ENCODE data around the gene CSMD2.

Gene CSMD2

DNA sequence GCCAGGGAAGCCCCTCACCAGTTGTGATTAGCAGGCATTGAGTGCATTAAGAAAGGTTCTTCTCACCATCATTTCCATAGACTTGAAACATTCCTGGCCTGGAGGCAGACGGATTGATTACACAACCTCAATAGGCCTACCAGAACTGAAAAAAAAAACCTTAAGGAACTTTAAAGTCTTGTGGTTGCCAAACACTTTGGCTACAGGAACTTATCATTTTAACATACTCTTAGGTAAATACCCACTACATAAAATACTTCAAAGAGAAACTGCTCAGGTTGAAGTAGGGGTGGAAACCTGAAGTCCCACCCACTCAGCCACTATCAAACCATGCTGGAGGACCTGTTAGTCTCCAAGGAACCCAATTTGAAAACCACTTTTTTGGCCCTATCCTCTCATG, 323.5 kb downstream of the CSMD2 start:
- DNase-seq: no peak

DNA sequence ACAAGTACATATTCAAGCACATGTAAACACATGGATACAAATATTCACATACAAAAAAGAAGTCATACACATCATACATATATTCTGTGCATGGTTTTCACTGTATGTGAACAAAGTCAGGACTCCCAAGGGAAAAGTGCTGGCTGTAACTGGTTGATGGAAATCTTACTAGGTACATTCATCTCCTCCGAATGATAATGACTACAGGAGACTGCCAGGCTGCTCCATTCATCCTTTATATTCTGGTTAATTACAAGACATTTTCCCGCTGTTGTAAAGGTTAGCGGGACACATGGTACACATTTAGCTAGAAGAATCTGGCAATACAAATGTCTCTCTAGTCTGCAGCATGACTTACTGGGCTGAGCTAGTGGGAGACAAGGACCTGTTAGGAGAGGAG, 327.4 kb downstream of the CSMD2 start:
- no peak for DNase-seq

DNA sequence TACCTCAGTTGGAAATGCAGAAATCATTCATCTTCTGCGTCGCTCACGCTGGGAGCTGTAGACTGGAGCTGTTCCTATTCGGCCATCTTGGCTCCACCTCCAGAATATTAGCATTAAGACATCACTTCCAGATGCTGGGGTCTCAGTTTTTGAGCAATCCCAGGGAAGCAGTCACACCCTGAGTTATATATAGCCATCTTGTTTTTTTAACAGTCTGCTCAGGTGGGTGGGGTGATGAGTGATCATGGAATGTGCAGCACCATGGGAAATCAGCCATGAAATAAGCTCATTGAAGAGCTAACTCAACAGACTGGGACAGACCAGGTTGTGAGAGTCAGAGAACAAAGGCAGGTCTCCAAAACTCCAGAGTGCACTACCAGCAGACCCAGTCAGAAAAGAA, 328.1 kb downstream of the CSMD2 start:
- no peak for DNase-seq

DNA sequence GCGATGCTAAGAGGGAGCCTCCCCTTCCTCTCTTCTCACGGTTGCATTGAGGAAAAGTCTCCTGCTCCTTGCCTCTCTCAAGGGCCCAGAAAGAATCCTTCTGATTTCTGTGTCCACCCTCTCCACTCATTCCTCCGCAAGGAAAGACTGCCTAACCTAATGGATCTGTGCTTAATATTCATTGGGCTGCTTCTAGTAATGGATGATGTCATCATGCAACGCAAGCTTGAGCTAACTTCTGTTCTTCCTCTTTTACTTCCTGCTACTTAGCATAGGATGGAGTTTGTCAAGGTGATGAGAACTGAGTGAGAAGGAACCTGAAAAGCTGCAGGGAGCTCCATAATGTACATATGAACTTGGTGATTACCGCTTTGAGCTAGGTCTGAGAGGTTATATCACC, 336.4 kb downstream of the CSMD2 start:
- no peak for DNase-seq

GRCh38 chr1:33828059-33828458, 337.0 kb downstream of the CSMD2 start:
- no peak for DNase-seq

- no peak for DNase-seq
Measured at GRCh38 chr1:33826711-33827110, 338.3 kb downstream of the CSMD2 start.

DNA sequence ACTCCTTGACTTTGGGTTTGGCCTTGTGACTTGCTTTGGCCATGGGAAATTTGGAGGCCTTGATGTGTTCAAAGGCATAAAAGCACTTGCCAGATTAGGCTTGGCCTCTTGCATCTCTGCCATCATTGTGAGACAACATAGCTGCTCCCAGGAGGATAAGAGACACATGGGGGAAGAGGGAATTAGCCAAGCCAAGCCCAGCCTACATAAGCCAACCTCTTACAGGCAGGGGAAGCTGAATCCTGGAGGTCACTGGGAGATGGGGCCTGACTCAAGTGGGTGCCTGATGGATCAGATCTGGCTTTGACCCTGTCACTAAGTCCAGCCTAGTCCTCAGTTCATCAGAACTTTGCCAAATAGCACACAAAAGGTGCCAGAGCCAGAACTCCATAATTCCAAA, 338.7 kb downstream of the CSMD2 start:
- no peak for DNase-seq

DNA sequence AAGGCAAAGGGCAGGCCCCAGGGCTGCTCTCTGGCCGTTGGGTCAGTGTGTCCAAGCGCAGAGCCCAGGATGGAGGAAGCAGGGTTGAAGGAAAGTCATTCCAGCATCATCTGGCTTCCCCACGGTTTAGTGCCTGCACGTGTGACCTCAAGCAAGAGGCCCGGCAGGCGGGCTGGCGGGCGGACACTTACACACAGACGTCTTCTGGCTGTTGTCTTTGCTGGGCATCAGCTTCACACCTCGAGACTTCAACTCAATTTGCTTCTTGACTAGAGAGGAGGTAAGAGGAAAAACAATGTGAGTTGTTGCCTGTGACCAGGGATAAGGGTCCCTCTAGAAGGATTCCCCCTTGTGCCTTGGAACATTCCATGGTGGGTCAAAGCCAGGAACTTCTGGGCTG, 339.5 kb downstream of the CSMD2 start:
- no peak for DNase-seq

DNA sequence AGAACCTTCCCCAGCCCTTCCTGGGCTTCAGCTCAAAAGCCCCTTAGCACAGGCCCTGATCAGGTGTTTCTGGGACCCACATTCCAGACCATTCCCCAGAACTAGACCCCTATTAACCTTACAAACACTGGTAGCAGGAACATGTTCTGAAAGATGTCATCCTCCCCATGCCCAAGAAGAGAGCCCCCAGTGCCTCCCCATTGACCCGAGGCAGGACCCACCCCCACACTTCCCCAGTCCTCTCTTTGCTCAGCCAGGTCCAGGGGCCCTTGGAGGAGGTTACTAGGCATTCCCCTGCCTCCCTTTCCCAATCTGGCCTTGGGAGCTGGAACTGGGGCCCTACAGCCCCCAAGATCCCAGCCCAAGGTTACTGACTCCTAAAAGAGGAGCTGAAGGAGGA, 340.1 kb downstream of the CSMD2 start:
- no peak for DNase-seq

DNA sequence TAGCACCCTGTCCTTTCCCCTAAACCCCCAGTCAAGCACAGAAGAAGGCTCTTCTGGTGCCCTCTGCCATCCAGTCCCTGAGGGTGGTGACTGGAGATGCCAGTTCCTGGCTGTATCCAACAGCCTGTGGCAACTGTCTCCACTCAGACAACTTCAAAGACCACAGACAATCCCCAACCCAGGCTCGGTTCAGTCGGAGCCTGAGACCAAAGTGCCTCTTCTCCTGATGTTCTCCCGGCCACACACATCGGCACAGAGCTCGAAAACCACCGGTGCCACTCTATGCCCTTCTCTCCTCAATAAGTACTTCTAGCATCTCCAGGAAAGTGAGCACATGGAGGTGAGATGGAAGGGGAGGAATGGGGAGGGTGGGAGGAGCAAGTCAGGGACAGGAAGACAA, 340.7 kb downstream of the CSMD2 start:
- DNase-seq: no peak

DNA sequence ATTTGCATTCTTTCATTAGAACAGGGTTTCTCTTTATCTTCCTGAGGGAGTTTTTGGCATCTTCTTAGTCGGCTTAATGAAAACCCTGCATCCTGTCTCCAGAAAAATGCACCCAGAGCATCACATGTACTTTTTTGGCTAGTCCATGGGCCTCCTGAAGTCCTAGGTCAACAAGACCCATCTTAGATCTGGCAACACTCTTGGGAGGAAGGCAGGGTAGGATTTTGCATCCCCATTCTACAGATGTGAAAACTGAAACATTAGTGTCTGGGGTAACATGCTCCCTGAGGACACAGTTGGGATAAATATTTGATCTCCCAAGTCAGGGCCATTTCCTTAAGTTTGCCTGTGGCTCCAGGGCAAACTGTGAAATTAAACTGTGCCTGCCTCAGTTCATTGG, 341.2 kb downstream of the CSMD2 start:
- DNase-seq: no peak

DNA sequence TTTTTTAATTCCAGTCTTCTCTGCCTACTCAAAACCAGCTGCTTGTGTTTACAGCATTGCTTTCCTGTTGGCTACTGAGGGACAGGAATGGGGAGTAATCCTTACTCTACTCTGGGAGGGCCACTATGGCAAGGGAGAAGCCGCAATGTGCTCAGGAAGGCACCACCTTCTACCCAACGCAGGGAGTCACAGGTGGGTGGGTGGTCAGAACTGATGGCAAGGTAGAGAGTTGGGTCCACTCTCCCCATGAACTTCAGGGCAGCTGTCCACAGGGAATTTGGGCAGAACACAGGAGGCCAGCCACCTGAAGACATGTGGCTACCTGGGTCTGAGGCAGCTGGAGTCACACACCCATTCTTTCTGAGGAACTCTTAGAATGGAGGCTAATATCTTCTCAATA, 341.6 kb downstream of the CSMD2 start:
- no peak for DNase-seq

- DNase-seq: no peak
Measured at GRCh38 chr1:33822396-33822795, 342.6 kb downstream of the CSMD2 start.

DNA sequence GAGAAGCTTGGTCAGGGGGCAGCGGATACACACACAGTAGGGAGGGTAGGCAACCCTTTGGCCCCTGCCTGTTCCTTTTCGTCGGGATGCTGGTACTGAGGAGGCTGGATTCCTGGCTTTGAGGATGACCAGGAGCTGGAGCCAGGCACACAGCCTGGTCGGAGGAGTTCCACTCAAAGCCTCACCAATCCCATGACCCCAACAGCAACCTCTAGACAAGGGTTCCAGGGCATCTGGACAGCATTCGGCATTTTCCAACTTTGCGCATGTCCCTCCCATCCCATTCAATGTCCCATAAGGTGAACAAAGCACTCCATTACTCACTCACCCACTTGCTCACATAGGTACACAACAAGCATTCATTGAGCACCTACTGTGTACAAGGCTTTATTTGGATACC, 343.7 kb downstream of the CSMD2 start:
- no peak for DNase-seq

DNA sequence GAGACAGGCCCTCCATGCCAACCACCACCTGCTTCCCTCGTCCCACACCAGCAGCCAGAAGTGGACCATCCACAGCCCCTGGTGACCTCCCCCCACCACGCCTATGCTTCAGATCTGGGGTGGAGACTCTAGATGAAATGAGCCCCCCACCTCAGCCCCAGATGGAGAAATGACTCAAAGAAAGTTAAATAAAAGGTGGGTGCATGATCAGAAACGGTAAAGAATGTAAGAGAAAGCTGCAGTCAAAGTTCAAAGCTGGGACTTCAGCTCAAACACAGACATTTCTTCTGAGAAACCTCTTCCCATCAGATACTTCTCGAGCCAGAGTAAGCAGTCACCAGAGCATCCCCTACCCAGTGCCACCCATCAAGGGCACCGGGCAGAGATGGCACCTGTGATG, 344.2 kb downstream of the CSMD2 start:
- no peak for DNase-seq

DNA sequence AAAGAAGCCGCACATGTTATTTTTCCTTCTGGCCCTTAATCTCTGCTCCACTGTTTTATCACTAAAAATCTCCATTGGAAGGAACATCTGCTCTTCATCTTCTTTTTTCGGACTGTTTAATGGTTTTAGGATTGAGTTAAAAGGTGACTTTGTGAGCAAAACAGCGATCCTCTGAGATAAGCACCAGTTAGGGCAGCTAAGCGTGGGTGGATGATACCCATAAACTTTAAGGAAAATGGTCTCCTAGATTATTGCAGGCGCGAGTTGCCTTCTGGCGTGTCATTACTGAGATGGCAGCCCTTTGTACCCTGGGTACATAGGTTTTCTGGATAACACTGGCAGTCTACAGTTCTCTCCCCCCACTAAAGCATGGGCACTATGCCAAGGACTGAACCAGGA, 345.1 kb downstream of the CSMD2 start:
- no peak for DNase-seq

DNA sequence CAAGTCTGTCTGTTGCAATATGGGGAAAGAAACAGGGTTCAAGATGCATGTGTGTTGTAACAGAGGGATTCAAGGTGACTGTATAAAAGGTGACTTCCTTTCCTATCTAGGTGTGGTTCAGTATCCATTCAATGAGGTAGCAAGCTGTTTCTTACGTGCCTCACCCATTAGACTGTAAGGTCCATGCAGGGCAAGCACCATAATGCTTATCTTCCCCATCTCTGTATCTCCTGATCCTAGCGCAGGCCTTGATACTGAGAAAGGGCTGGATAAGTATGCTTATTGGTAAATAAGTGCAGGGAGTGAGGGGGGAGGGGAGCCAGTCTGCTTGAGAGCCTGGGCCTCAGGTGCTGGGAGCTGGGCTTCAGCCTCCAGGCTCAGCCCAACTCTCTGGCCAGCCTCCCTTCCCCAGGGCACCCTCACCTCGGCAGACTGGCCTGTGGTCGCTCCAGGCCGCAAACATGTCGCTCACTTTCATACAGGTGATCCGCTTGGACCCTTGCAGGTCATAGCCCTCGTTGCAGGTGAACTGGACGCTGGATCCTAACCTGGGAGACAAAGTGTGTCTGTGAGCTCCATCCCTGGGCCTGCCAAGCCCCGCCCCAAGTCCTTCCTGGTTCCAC, 345.6 kb downstream of the CSMD2 start:
- DNase-seq: no peak

DNA sequence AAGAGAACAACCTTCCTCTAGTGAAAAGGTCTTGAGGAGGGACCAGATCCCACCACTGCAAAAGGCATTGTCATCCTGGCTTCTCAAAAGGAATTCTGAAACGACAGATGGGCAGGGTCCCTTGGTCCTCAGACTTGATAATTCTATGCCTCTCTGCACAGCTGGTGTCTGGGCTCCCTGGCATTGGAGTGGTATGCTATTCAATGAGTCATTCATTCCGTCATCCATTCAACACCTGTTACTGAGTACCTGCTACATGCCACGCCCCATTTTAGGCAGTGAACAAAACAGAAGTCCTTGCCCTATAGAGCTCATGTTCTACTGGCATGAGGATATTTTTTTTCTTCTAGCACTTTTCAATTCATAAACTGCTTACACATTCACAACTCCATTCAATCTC, 347.0 kb downstream of the CSMD2 start:
- no peak for DNase-seq

- no peak for DNase-seq
Measured at GRCh38 chr1:33815061-33815460, 350.0 kb downstream of the CSMD2 start.

DNA sequence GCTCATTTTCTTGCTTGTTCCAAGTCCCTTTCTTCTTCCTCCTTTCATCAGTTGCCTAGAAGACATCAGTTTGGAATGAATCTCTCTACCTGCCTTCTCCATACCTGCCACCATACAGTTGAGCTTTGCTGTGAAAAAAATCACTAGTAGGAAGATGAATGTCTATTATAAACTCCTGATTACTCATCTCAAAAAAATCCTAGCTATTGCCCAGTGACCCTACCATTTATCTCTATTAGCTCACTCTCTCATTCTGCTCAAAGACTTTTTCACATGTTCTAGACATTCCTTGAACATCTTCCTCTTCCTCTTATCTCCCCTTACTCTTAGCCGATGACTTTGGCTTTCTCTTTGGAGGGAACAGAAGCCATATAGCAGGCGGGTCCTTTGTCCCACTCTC, 350.9 kb downstream of the CSMD2 start:
- DNase-seq: no peak

- DNase-seq: no peak
Measured at GRCh38 chr1:33810571-33810970, 354.5 kb downstream of the CSMD2 start.

DNA sequence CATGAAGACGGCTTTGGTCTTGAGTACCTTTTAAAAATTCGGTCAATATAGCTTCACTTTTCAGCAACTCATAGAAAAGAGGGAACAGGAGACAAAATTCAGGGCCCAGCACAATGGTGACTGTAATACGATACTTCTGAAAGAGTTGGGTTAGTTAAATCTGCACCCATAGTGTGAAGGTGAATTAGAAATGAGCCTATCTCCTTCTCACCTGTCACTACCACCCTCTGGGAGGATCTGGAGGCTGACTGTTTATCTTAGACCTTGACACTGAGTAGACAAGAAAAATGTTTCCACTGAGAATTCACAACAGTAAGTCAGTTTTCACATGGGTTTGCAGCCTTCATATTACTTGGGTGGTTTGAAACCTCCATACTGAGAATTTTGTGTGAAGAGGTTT, 359.0 kb downstream of the CSMD2 start:
- no peak for DNase-seq

- no peak for DNase-seq
Measured at GRCh38 chr1:33802268-33802667, 362.8 kb downstream of the CSMD2 start.

DNA sequence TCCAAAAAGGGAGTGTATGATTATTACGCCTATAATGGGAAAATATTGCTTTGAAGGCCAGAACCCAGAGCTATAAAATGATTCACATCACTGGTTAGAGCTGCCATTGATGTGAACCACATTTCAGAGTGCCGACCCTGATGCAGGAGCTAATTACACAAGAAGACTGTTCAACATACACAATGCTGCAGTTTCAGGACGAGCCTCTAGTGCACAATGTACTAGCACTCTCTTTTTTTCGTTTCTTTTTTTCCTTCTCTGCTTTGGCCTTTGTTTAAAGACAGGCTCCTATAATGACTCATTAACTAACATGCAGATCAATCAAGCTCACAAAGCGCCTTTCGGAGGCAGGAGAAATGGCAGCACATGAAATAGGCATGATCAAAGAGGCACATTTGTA, 367.2 kb downstream of the CSMD2 start:
- no peak for DNase-seq

- no peak for DNase-seq
Measured at GRCh38 chr1:33792651-33793050, 372.4 kb downstream of the CSMD2 start.

- no peak for DNase-seq
Measured at GRCh38 chr1:33792216-33792615, 372.8 kb downstream of the CSMD2 start.

Measured in CD4-positive, alpha-beta T cell treated with Interferon alpha-2 for 1 hour (primary cell).